ENCODE data around the gene HSF4.

HSF4 gene

GRCh38 chr16:67128417-67128816 lies 36.1 kb upstream of the HSF4 start:
- H3K4me3 ChIP-seq = no peak overlapping the region
- no peak overlapping the region for H3K27ac ChIP-seq
- DNase-seq (ENCODE audit: low spot score) = no peak
- TF ChIP-seq CTCF (IDR thresholded peaks at IDR 0.05) = no peak

- TF ChIP-seq CTCF (IDR thresholded peaks at IDR 0.05) = no peak
- DNase-seq (ENCODE audit: low spot score) = no peak
- H3K27ac ChIP-seq = no peak overlapping the region
- no peak overlapping the region for H3K4me3 ChIP-seq
Measured at GRCh38 chr16:67128887-67129286, 35.7 kb upstream of the HSF4 start.

- DNase-seq (ENCODE audit: low spot score) = no peak
- no peak overlapping the region for H3K4me3 ChIP-seq
- no peak for TF ChIP-seq CTCF (IDR thresholded peaks at IDR 0.05)
- no peak overlapping the region for H3K27ac ChIP-seq
Measured at GRCh38 chr16:67129422-67129821, 35.1 kb upstream of the HSF4 start.

GRCh38 chr16:67137605-67138004 lies 26.9 kb upstream of the HSF4 start:
- no peak overlapping the region for H3K27ac ChIP-seq
- H3K4me3 ChIP-seq = no peak overlapping the region
- no peak for DNase-seq (ENCODE audit: low spot score)
- no peak for TF ChIP-seq CTCF (IDR thresholded peaks at IDR 0.05)

GRCh38 chr16:67141391-67141790 lies 23.2 kb upstream of the HSF4 start:
- no peak for DNase-seq (ENCODE audit: low spot score)
- H3K4me3 ChIP-seq = no peak overlapping the region
- no peak for TF ChIP-seq CTCF (IDR thresholded peaks at IDR 0.05)
- H3K27ac ChIP-seq = no peak overlapping the region

GRCh38 chr16:67142342-67142741 lies 22.2 kb upstream of the HSF4 start:
- Histone ChIP-seq H3K27ac (no peak overlapping the region), H3K4me3 (no peak overlapping the region)
- no peak for DNase-seq (ENCODE audit: low spot score)
- TF ChIP-seq CTCF (IDR thresholded peaks at IDR 0.05) = no peak

- H3K27ac ChIP-seq = no peak overlapping the region
- no peak overlapping the region for H3K4me3 ChIP-seq
- DNase-seq (ENCODE audit: low spot score) = no peak
- TF ChIP-seq CTCF (IDR thresholded peaks at IDR 0.05) = no peak
Measured at GRCh38 chr16:67144943-67145342, 19.6 kb upstream of the HSF4 start.

All from coronary artery (tissue), 2 donors.